Right cardiac atrium (tissue), 5 donors: ENCODE results near the gene TMEM164. TPM values are rescaled to one million over a fixed set of nuclear protein-coding genes. Genes with fewer than 3 reads are reported as not detected.

Experiments used
- ATAC-seq, 2 donors: fragments of 200-7000 bp; cut with Tn5 transposase; one replicate each; pipeline versions ENCODE4 v1.8.0 to v1.9.1; 2020; ENCODE audit warnings: moderate library complexity in 2 of 2, mild to moderate bottlenecking in 1 of 2
- DNase-seq, 3 donors: peaks; one replicate each; pipeline ENCODE4 v3.0.0-alpha.2; 2020
- H3K27ac ChIP-seq: one replicate; pipeline ENCODE4 v1.5.1; 2013; ENCODE audit warnings: mild to moderate bottlenecking, low read length, control low read depth, moderate library complexity
- H3K27me3 ChIP-seq: one replicate; pipeline ENCODE4 v1.6.1; 2013; ENCODE audit not compliant: control insufficient read depth, insufficient read depth
- H3K4me1 ChIP-seq: one replicate; pipeline ENCODE4 v1.6.1; 2013; ENCODE audit warnings: low read length; ENCODE audit not compliant: control insufficient read depth, insufficient read depth
- H3K4me3 ChIP-seq: one replicate; pipeline ENCODE4 v1.5.1; 2013; ENCODE audit warnings: low read length, control low read depth
- H3K9me3 ChIP-seq: one replicate; pipeline ENCODE4 v1.6.1; 2013; ENCODE audit warnings: low read length; ENCODE audit not compliant: control insufficient read depth
- WGBS: extraction: QIAGEN DNeasy Blood & Tissue Kit; methylation state at CpG from one replicate; pipeline ENCODE4 v1.1.7; 2013; 5-methylcytosine and 5-hydroxymethylcytosine counted together
- intact Hi-C, 4 donors: fragments of 100-400 bp; cut with DNase I; formaldehyde crosslinking; loops; one replicate each; pipeline versions ENCODE4 v1.11.0 to v1.14.0; 2022 to 2023
- polyA plus RNA-seq: library from polyadenylated mRNA; stranded (reverse); fragments of 200-250 nt; gene quantifications from one replicate; pipeline ENCODE4 v1.2.3, GENCODE V29; 2013
- total RNA-seq, 4 donors: library from RNA; stranded (reverse); fragmentation: NEBNext Ultra II Directional; extraction: Animal tissue kit (Norgen Biotek cat#: 25700); gene quantifications; one replicate each; pipeline ENCODE4 v1.2.1, GENCODE V29; 2021
- donor health status: healthy with polysubstance abuse.
- donor health status: DM: no; HTN: yes; CAD: no.
- donor health status: DM: no; HTN: no; CAD: no.
- donor health status: DM: no; HTN: yes; CAD: no; lungs with severe emphysema.
- donor health status: DM: yes; HTN: yes; CAD: no.

TMEM164 gene
- total and polyA plus RNA-seq, 5 donors: 17.6 to 37.5 (median 31.5) TPM

DNA sequence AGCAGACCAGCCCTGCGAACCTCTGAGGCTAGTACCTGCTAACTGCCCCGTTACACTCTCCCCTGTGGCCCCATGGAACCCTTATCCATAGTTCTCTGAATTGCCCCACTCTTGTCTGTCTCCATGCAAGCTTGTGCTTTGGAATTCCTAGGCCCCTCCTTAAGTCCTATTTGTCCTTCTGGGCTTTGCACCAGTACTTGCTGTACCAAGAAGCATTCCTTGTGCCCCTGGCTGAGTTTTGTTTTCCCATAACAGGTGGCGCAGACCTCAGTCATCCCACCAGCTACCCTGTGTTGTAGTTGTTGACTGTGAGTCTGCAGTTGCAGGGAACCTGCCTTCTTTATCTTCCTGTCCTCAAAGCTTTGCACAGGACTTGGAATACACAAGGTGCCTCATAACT is 167.1 kb downstream of the TMEM164 start:
- H3K4me1 ChIP-seq: peaks cover 4% of the 10 kb centered on the region
- H3K4me3 ChIP-seq: no peak overlapping the region
- H3K27me3 ChIP-seq: no peaks in the 10 kb centered on the region
- no peak for DNase-seq
- WGBS: 92% methylated on average over 3 of the region's 3 CpGs
- no peak for ATAC-seq
- intact Hi-C loops: no loop called here
- H3K9me3 ChIP-seq: no peaks in the 10 kb centered on the region
- H3K27ac ChIP-seq: no peak overlapping the region

DNA sequence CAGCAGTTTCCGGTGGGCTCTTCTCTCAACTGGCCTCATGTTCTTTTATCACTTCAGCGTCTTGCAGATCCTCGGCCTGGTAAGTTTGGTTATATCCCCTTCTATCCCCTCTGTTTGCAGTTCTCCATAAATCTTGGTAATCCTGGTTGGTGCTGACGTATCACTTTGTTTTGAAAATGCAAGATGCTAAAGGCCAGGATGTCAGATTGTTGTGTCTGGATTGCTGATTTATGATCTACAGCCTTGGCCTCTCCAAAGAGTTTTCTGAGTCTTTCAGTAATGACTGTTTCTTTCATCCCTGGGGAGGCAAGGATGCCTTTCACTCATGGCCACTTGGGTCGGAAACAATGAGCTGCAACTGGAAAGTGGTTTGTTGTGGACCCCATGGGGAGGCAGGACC is 168.5 kb downstream of the TMEM164 start:
- Histone ChIP-seq H3K4me3 (no peak overlapping the region), H3K27me3 (no peaks in the 10 kb centered on the region), H3K4me1 (peaks cover 8% of the 10 kb centered on the region), H3K9me3 (no peaks in the 10 kb centered on the region), H3K27ac (no peak overlapping the region)
- DNase-seq: no peak
- intact Hi-C loops: no loop called here
- WGBS: 95% methylated on average over 5 of the region's 5 CpGs
- no peak for ATAC-seq

DNA sequence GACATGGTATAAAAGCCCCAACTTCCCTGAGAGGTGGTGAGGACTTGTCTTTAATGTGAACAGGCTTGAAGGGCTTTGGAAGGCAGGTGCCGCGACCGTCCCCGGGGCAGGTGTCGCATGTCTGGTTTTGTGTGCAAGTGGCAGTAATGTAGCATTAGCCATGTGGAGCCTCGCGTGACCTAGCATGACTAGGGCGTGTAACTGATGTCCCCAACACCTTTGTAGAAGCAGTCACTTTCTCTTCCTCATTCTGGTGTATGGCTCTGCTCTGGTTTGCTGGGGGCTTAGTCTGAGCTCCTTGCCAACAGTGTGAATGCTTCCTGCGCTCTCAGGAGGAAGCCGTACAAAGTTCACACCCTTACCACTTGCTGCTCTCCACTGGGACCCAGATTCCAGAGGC is 169.3 kb downstream of the TMEM164 start:
- Histone ChIP-seq H3K4me3 (no peak overlapping the region), H3K9me3 (no peaks in the 10 kb centered on the region), H3K27me3 (no peaks in the 10 kb centered on the region), H3K27ac (no peak overlapping the region), H3K4me1 (peaks cover 8% of the 10 kb centered on the region)
- no peak for ATAC-seq
- 96% methylated on average over 10 of the region's 10 CpGs for WGBS
- no peak for DNase-seq
- intact Hi-C loops: no loop called here

DNA sequence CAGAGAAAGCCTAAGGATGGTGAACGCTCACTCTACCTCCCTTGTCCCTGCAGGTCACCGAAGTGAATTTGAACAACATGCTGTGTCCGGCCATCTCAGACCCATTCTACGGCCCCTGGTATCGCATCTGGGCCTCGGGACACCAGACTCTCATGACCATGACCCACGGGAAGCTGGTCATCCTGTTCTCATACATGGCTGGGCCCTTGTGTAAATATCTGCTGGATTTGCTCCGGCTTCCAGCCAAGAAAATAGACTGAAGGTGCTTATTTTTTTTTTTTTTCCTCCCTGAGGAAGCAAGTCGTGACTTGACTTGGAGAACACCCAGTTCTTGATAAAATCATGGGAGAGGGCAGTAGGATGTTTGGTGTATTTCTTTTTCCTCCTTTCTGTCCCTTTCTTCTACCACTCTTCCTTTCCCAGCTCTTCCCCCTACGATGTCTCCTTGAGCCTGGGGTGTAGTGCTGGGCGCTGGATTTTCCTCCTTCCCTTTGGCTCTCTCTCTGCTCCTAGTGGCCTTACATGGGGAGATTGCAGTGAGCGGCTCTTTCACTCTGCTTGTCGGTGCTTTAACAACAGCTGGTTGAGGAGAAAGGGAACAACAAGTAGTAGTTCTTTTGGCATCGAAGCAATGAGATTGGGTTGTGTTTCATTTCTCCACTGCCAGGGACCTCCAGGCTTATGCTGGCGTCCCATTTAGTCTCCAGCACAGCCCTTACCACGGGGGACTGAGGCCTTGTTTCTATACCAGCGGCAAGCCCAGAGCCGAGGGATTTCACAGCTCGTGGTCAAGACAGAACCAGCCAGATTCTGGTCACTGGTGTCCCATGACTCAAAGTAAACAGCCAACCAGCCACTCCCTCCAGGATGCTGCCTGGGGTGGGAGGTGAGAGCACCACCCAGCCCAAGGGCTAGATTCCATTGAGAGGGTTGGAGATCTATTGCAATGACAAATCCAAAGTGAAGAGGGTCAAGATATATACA is 170.6 kb downstream of the TMEM164 start:
- H3K4me1 ChIP-seq: peaks cover 11% of the 10 kb centered on the region
- peak; percentile 65 to 79 for ATAC-seq
- no peaks in the 10 kb centered on the region for H3K9me3 ChIP-seq
- 73% methylated on average over 19 of the region's 19 CpGs for WGBS
- intact Hi-C loops: no loop called here
- H3K4me3 ChIP-seq: no peak overlapping the region
- H3K27me3 ChIP-seq: no peaks in the 10 kb centered on the region
- peak overlapping the region; percentile 45 for H3K27ac ChIP-seq
- DNase-seq: peak in 2 of 3 donors; percentile 25 to 66

DNA sequence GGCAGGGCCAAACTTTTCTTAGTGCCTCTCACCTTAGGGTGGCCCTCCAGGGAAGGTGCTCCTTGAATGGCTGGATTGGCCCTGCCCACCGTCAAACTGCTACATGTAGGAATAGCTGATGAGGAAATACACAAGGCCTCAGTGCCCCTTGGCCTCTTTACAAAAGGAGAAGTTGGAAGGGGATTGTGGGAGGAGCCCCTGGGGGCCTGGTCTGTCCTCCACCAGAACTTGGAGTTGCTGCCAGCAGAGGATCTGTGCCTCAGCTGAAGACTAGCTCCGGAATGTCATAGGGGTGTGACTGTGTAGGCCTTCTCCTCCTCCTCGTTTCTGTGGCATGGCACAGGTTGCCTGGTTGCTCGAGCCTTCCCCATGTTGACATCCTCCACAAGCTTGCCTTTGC is 172.2 kb downstream of the TMEM164 start:
- peaks cover 10% of the 10 kb centered on the region for H3K4me1 ChIP-seq
- DNase-seq (no peak), ATAC-seq (no peak)
- 79% methylated on average over 4 of the region's 4 CpGs for WGBS
- no peak overlapping the region for H3K27ac ChIP-seq
- intact Hi-C loops: no loop called here
- H3K9me3 ChIP-seq: no peaks in the 10 kb centered on the region
- no peak overlapping the region for H3K4me3 ChIP-seq
- H3K27me3 ChIP-seq: no peaks in the 10 kb centered on the region

DNA sequence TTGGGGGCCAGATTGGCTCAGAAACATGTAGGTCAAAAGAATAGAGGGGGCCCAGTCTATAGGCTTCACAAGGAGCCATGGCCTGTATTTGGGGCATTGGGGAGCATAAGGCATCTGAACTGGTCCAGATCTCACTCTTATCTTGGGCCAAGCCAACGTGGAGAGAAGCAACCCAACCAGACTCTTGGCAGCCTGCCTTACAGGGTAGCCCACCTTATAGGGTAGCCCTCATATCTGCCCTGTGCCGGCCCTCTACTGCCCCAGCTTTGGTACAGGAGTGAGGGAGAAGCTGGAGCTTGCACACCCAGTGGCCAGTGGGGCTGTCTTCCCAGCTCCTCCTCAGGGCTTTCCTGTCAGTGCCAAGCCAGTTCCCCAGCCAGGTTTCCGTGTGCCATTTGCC is 172.8 kb downstream of the TMEM164 start:
- no peaks in the 10 kb centered on the region for H3K9me3 ChIP-seq
- no peak overlapping the region for H3K27ac ChIP-seq
- no peak overlapping the region for H3K4me3 ChIP-seq
- H3K27me3 ChIP-seq: no peaks in the 10 kb centered on the region
- 78% methylated on average over 3 of the region's 3 CpGs for WGBS
- DNase-seq (no peak), ATAC-seq (no peak)
- intact Hi-C loops: no loop called here
- peaks cover 10% of the 10 kb centered on the region for H3K4me1 ChIP-seq

- intact Hi-C loops: no loop called here
- no peak overlapping the region for H3K4me3 ChIP-seq
- DNase-seq (no peak), ATAC-seq (no peak)
- H3K27ac ChIP-seq: no peak overlapping the region
- peaks cover 8% of the 10 kb centered on the region for H3K4me1 ChIP-seq
- 77% methylated on average over 5 of the region's 5 CpGs for whole genome bisulfite sequencing
- H3K9me3 ChIP-seq: no peaks in the 10 kb centered on the region
- H3K27me3 ChIP-seq: no peaks in the 10 kb centered on the region
These were observed 175.4 kb downstream of the TMEM164 start for GRCh38 chrX:110178179-110178865.

GRCh38 chrX:110180176-110180927 is 177.4 kb downstream of the TMEM164 start:
- 83% methylated on average over 5 of the region's 5 CpGs for WGBS
- ATAC-seq: peak; percentile 76 to 80
- intact Hi-C loops: no loop called here

DNA sequence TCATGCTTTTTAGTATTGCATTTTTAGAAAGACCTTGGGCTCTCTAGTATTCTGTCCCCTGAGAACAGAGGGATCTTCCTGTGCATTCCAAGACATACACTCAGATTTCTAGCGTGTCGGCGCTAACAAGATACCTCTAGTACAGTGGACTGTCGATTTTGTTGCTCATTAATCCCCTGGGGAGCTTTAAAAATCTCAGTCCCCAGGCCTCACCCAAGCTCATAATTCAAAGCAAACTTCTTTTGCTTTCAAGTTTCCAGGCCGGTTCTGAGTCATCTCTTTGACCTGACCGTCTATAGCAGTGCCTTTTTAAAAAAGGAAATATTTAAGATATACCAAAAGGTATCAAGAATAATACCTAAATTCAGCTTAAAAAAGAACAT is 178.0 kb downstream of the TMEM164 start:
- no peaks in the 10 kb centered on the region for H3K9me3 ChIP-seq
- peaks cover 3% of the 10 kb centered on the region for H3K4me1 ChIP-seq
- intact Hi-C loops: no loop called here
- no peaks in the 10 kb centered on the region for H3K27me3 ChIP-seq
- no peak overlapping the region for H3K27ac ChIP-seq
- ATAC-seq (peak in 1 of 2 donors; percentile 42), DNase-seq (no peak)
- 55% methylated on average over 6 of the region's 6 CpGs for WGBS
- no peak overlapping the region for H3K4me3 ChIP-seq

More at GRCh38 chrX:110180176-110180927, 177.4 kb downstream of the TMEM164 start:
- no peak overlapping the region for H3K27ac ChIP-seq
- H3K4me1 ChIP-seq: peaks cover 8% of the 10 kb centered on the region
- no peak overlapping the region for H3K4me3 ChIP-seq
- no peaks in the 10 kb centered on the region for H3K9me3 ChIP-seq
- H3K27me3 ChIP-seq: no peaks in the 10 kb centered on the region
- no peak for DNase-seq

DNA sequence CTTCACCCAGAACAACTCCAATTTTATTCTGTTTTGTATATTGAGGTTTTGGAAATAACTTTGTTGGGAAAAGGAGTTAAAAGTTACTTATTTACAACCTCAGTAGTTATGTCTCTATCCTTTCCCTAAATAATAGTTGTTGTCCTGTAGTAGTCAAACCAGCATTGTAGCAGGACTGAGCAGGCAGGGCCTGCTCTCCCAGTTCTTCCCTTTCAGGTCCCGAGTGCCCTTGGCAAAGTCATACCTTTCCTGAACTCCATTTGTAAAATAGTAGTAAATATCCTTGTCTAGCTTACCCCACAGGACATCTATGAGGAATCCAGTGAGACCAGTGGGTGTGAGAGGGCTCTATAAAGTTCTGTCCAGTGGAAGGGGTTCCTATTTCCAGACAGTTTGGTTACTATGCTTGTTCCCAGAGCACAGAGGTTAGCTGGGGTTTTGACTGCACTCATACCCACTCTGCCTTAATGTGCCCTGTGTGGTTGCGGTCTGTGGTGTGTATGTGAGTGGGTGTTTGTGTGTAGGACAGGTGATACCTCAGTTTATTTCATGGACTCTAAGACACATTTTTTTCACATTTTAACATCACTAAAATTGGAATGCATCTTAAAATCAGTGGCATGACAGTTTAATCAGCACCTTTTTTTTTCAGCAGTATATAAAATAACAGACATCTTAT is 178.7 kb downstream of the TMEM164 start:
- H3K4me3 ChIP-seq: no peak overlapping the region
- no peak for DNase-seq
- H3K27ac ChIP-seq: no peak overlapping the region
- H3K4me1 ChIP-seq: peaks cover 3% of the 10 kb centered on the region
- H3K9me3 ChIP-seq: no peaks in the 10 kb centered on the region
- ATAC-seq: no peak
- 91% methylated on average over 2 of the region's 2 CpGs for WGBS
- H3K27me3 ChIP-seq: no peaks in the 10 kb centered on the region
- intact Hi-C loops: no loop called here
